Neural progenitor cell (in vitro differentiated cells): ENCODE measurements around the gene SEPTIN1. TPM values are rescaled to one million over a fixed set of nuclear protein-coding genes. Genes with fewer than 3 reads are reported as not detected.
"Not testable (repeated sequence)": the region's sequence is repeated elsewhere in the genome, so short reads cannot be mapped to it uniquely, and the experiment has no call there.

ENCODE experiments used
- DNase-seq: peaks from one replicate; pipeline ENCODE4 v3.0.0-alpha.2; 2016; ENCODE audit warnings: low spot score
- H2AFZ ChIP-seq: fragments of 200-600 bp; sonication (generic); replicated peaks from 2 replicates; pipeline ENCODE4 v1.6.1; 2016; ENCODE audit warnings: antibody characterized with exemption
- H3F3A ChIP-seq: fragments of 200-600 bp; sonication (generic); 2 replicates; pipeline ENCODE4 v1.6.1; 2016; ENCODE audit warnings: antibody characterized with exemption, low read depth
- H3K27ac ChIP-seq: fragments of 200-600 bp; sonication (generic); 2 replicates; pipeline ENCODE4 v1.5.1; 2016; ENCODE audit warnings: mild to moderate bottlenecking
- H3K27me3 ChIP-seq: fragments of 200-600 bp; sonication (generic); 2 replicates; pipeline ENCODE4 v1.6.1; 2016; ENCODE audit warnings: mild to moderate bottlenecking, moderate library complexity
- H3K36me3 ChIP-seq: fragments of 200-600 bp; sonication (generic); 2 replicates; pipeline ENCODE4 v1.5.1; 2016
- H3K4me1 ChIP-seq: fragments of 200-600 bp; sonication (generic); 2 replicates; pipeline ENCODE4 v1.6.1; 2016; ENCODE audit warnings: mixed run types
- H3K4me2 ChIP-seq: fragments of 200-600 bp; sonication (generic); 2 replicates; pipeline ENCODE4 v1.6.1; 2016
- H3K4me3 ChIP-seq: fragments of 200-600 bp; sonication (generic); 2 replicates; pipeline ENCODE4 v1.5.1; 2016
- H3K79me2 ChIP-seq: fragments of 200-600 bp; sonication (generic); 2 replicates; pipeline ENCODE4 v1.6.1; 2016; ENCODE audit warnings: low read depth
- H3K9ac ChIP-seq: fragments of 200-600 bp; sonication (generic); 2 replicates; pipeline ENCODE4 v1.6.1; 2016
- H3K9me3 ChIP-seq: fragments of 200-600 bp; sonication (generic); 2 replicates; pipeline ENCODE4 v1.5.1; 2016; ENCODE audit warnings: low read depth
- H4K20me1 ChIP-seq: fragments of 200-600 bp; sonication (generic); 2 replicates; pipeline ENCODE4 v1.6.1; 2016; ENCODE audit warnings: low read depth
- H3K27ac Mint-ChIP-seq: 3 replicates; pipeline ENCODE4 v1.8.0; 2021; ENCODE audit warnings: mixed read lengths
- H3K27me3 Mint-ChIP-seq: 2 replicates; pipeline ENCODE4 v1.8.0; 2022; ENCODE audit warnings: low read depth, mild to moderate bottlenecking, inconsistent platforms, moderate library complexity, mixed read lengths; ENCODE audit not compliant: insufficient read depth
- H3K36me3 Mint-ChIP-seq: 3 replicates; pipeline ENCODE4 v1.8.0; 2021; ENCODE audit warnings: mixed read lengths
- H3K4me1 Mint-ChIP-seq: 3 replicates; pipeline ENCODE4 v1.8.0; 2021; ENCODE audit warnings: mixed read lengths
- H3K4me3 Mint-ChIP-seq: 3 replicates; pipeline ENCODE4 v1.8.0; 2021; ENCODE audit warnings: mild to moderate bottlenecking, moderate library complexity, mixed read lengths
- H3K9me3 Mint-ChIP-seq: 3 replicates; pipeline ENCODE4 v1.8.0; 2020; ENCODE audit warnings: mixed read lengths
- CTCF ChIP-seq: fragments of 200-600 bp; sonication (generic); IDR thresholded peaks from 2 replicates; pipeline ENCODE4 v1.5.1; 2017; ENCODE audit warnings: antibody characterized with exemption, mild to moderate bottlenecking
- EZH2 ChIP-seq: fragments of 200-600 bp; sonication (generic); IDR thresholded peaks from 2 replicates; pipeline ENCODE4 v1.6.1; 2017; ENCODE audit warnings: antibody characterized with exemption, mild to moderate bottlenecking, moderate library complexity
- EZH2phosphoT487 ChIP-seq: fragments of 200-600 bp; sonication (generic); IDR thresholded peaks from 2 replicates; pipeline ENCODE4 v1.6.1; 2017; ENCODE audit warnings: antibody characterized with exemption
- total RNA-seq: library from RNA; depleted of rRNA; stranded (reverse); fragments of >200 nt; gene quantifications from 2 replicates; pipeline ENCODE4 v1.2.3, GENCODE V29; 2015; ENCODE audit warnings: low replicate concordance

The SEPTIN1 gene
- total RNA-seq, 1 donor from 2014 or later = not detected

- H3K4me2 ChIP-seq = no peak overlapping the region
Observed at GRCh38 chr16:30340621-30341020, 41.7 kb downstream of the SEPTIN1 start.

GRCh38 chr16:30338715-30339114 lies 43.6 kb downstream of the SEPTIN1 start:
- not testable (repeated sequence) for H3K36me3 Mint-ChIP-seq, H3K36me3 ChIP-seq, H3K9me3 Mint-ChIP-seq, H3K79me2 ChIP-seq, H3F3A ChIP-seq, H2AFZ ChIP-seq, H3K27me3 Mint-ChIP-seq, H3K4me1 Mint-ChIP-seq, H3K27ac ChIP-seq, H3K27ac Mint-ChIP-seq, H3K4me2 ChIP-seq, H3K4me3 ChIP-seq, H3K27me3 ChIP-seq, DNase-seq, H3K4me3 Mint-ChIP-seq, H4K20me1 ChIP-seq, H3K4me1 ChIP-seq, H3K9ac ChIP-seq, H3K9me3 ChIP-seq

More at GRCh38 chr16:30340621-30341020, 41.7 kb downstream of the SEPTIN1 start:
- Mint-ChIP-seq H3K27me3 (peaks cover 6% of the 10 kb centered on the region), H3K36me3 (no peaks in the 10 kb centered on the region), H3K27ac (no peak overlapping the region), H3K4me3 (no peak overlapping the region), H3K9me3 (no peaks in the 10 kb centered on the region), H3K4me1 (peaks cover 4% of the 10 kb centered on the region)
- Histone ChIP-seq H3K9ac (no peak overlapping the region), H3K4me1 (no peaks in the 10 kb centered on the region), H3K27me3 (no peaks in the 10 kb centered on the region), H3K4me3 (no peak overlapping the region), H3K27ac (no peak overlapping the region), H3K79me2 (no peaks in the 10 kb centered on the region), H2AFZ (no peak overlapping the region), H3F3A (peaks cover 5% of the 10 kb centered on the region), H3K9me3 (no peaks in the 10 kb centered on the region), H3K36me3 (no peaks in the 10 kb centered on the region), H4K20me1 (no peaks in the 10 kb centered on the region)
- TF ChIP-seq CTCF (no peak), EZH2phosphoT487 (no peak), EZH2 (no peak)
- DNase-seq = no peak

- not testable (repeated sequence) for H3K9me3 ChIP-seq, H3K9ac ChIP-seq, H3K27ac ChIP-seq, H3K27me3 ChIP-seq, H3K4me3 ChIP-seq, H3K27ac Mint-ChIP-seq, H3K36me3 Mint-ChIP-seq, H3K4me3 Mint-ChIP-seq, H3F3A ChIP-seq, DNase-seq, H3K36me3 ChIP-seq, H3K9me3 Mint-ChIP-seq, H3K4me1 ChIP-seq, H3K27me3 Mint-ChIP-seq, H4K20me1 ChIP-seq, H3K4me2 ChIP-seq, H2AFZ ChIP-seq
- H3K79me2 ChIP-seq = peaks cover 14% of the 10 kb centered on the region
- H3K4me1 Mint-ChIP-seq = peaks cover 10% of the 10 kb centered on the region
Observed at GRCh38 chr16:30337964-30338357, 44.4 kb downstream of the SEPTIN1 start.

GRCh38 chr16:30335598-30336474 lies 46.5 kb downstream of the SEPTIN1 start:
- peak overlapping the region; percentile 66 for H3K27ac Mint-ChIP-seq
- DNase-seq = no peak
- H2AFZ ChIP-seq = no peak overlapping the region

GRCh38 chr16:30335028-30335597 lies 47.2 kb downstream of the SEPTIN1 start:
- H3K9me3 ChIP-seq, H4K20me1 ChIP-seq, H3F3A ChIP-seq, H3K27me3 Mint-ChIP-seq, H3K36me3 ChIP-seq, H3K36me3 Mint-ChIP-seq, H3K27me3 ChIP-seq, H3K9me3 Mint-ChIP-seq, H3K27ac Mint-ChIP-seq, H3K4me1 ChIP-seq: not testable (repeated sequence)
- peak overlapping the region; percentile 89 for H2AFZ ChIP-seq
- H3K4me3 ChIP-seq = peak overlapping the region; percentile 88
- peak; percentile 92 for DNase-seq
- H3K27ac ChIP-seq = peak overlapping the region; percentile 95
- peak overlapping the region; percentile 66 for H3K9ac ChIP-seq
- H3K4me1 Mint-ChIP-seq = peaks cover 13% of the 10 kb centered on the region
- peaks cover 42% of the 10 kb centered on the region for H3K79me2 ChIP-seq
- peak overlapping the region; percentile 81 for H3K4me3 Mint-ChIP-seq
- H3K4me2 ChIP-seq = peak overlapping the region; percentile 71

More at GRCh38 chr16:30335598-30336474, 46.5 kb downstream of the SEPTIN1 start:
- peak overlapping the region; percentile 39 for H3K4me2 ChIP-seq
- Mint-ChIP-seq H3K9me3 (no peaks in the 10 kb centered on the region), H3K27me3 (peaks cover 8% of the 10 kb centered on the region), H3K36me3 (peaks cover 2% of the 10 kb centered on the region), H3K4me3 (peak overlapping the region; percentile 81), H3K4me1 (peaks cover 13% of the 10 kb centered on the region)
- H3K9me3 ChIP-seq = no peaks in the 10 kb centered on the region
- no peak overlapping the region for H3K9ac ChIP-seq
- H3K27ac ChIP-seq = no peak overlapping the region
- H3K4me1 ChIP-seq = no peaks in the 10 kb centered on the region
- no peaks in the 10 kb centered on the region for H4K20me1 ChIP-seq
- TF ChIP-seq EZH2phosphoT487 (no peak), CTCF (no peak), EZH2 (no peak)
- H3K79me2 ChIP-seq = peaks cover 34% of the 10 kb centered on the region
- H3F3A ChIP-seq = peaks cover 8% of the 10 kb centered on the region
- no peaks in the 10 kb centered on the region for H3K27me3 ChIP-seq
- peak overlapping the region; percentile 88 for H3K4me3 ChIP-seq
- no peaks in the 10 kb centered on the region for H3K36me3 ChIP-seq

GRCh38 chr16:30334473-30334989 lies 47.8 kb downstream of the SEPTIN1 start:
- peak; percentile 91 for DNase-seq
- not testable (repeated sequence) for H3K27me3 Mint-ChIP-seq, H3K9me3 Mint-ChIP-seq, H3K4me1 ChIP-seq, H3K27me3 ChIP-seq, H3K9me3 ChIP-seq, H3K36me3 ChIP-seq, H4K20me1 ChIP-seq, H3F3A ChIP-seq, H3K36me3 Mint-ChIP-seq, H3K9ac ChIP-seq
- Mint-ChIP-seq H3K27ac (peak overlapping the region; percentile 99), H3K4me3 (peak overlapping the region; percentile 99), H3K4me1 (peaks cover 13% of the 10 kb centered on the region)
- H3K4me2 ChIP-seq = peak overlapping the region; percentile 71
- peak overlapping the region; percentile 95 for H3K27ac ChIP-seq
- H3K79me2 ChIP-seq = peaks cover 48% of the 10 kb centered on the region
- H2AFZ ChIP-seq = peak overlapping the region; percentile 89
- peak overlapping the region; percentile 88 for H3K4me3 ChIP-seq
